Sigmoid colon (tissue), 4 donors: ENCODE measurements around the gene ATP5F1E.

Source experiments
- POLR2A ChIP-seq, 2 donors: fragments of 450-650 bp; IDR thresholded peaks; one replicate each; pipeline ENCODE4 v1.6.1; 2016; ENCODE audit warnings: antibody characterized with exemption in 2 of 2, mild to moderate bottlenecking in 2 of 2, moderate library complexity in 2 of 2
- POLR2AphosphoS5 ChIP-seq, 4 donors: sonication (generic); formaldehyde crosslinking; IDR thresholded peaks; one replicate each; pipeline ENCODE4 v1.6.1; 2017; ENCODE audit warnings: antibody characterized with exemption in 4 of 4

GRCh38 chr20:58991715-58992114 is 40.4 kb downstream of the ATP5F1E start:
- no peak for TF ChIP-seq POLR2A (IDR thresholded peaks at IDR 0.05)
- no peak for TF ChIP-seq POLR2AphosphoS5 (IDR thresholded peaks at IDR 0.05)
